NCI-H1417 (cell line): ENCODE results near the gene ALK.

ENCODE experiments used
- DNase-seq, 3 experiments: peaks; one replicate each; lab custom pipeline; 2025; lab: John Stamatoyannopoulos, UW

The ALK gene

GRCh38 chr2:29718076-29718686 lies 203.2 kb downstream of the ALK start:
- DNase-seq, result no peak

GRCh38 chr2:29715655-29716054 lies 205.7 kb downstream of the ALK start:
- no peak for DNase-seq

- DNase-seq, result no peak
Observed at GRCh38 chr2:29714333-29714732, 207.1 kb downstream of the ALK start.

GRCh38 chr2:29706171-29706720 lies 215.1 kb downstream of the ALK start:
- no peak for DNase-seq

GRCh38 chr2:29705616-29706015 lies 215.8 kb downstream of the ALK start:
- DNase-seq, result peak in 1 of 3 experiments; percentile 39

- no peak for DNase-seq
Observed at GRCh38 chr2:29703336-29703735, 218.1 kb downstream of the ALK start.

GRCh38 chr2:29702276-29702675 lies 219.1 kb downstream of the ALK start:
- no peak for DNase-seq

GRCh38 chr2:29700560-29700959 lies 220.8 kb downstream of the ALK start:
- DNase-seq, result no peak

GRCh38 chr2:29699045-29699444 lies 222.3 kb downstream of the ALK start:
- DNase-seq, result no peak

GRCh38 chr2:29698216-29698615 lies 223.2 kb downstream of the ALK start:
- DNase-seq, result no peak

- DNase-seq, result no peak
Observed at GRCh38 chr2:29697715-29698114, 223.7 kb downstream of the ALK start.

- DNase-seq, result no peak
Observed at GRCh38 chr2:29697181-29697580, 224.2 kb downstream of the ALK start.

- DNase-seq, result no peak
Observed at GRCh38 chr2:29694741-29695140, 226.6 kb downstream of the ALK start.

- DNase-seq, result no peak
Observed at GRCh38 chr2:29691391-29691950, 229.9 kb downstream of the ALK start.

- no peak for DNase-seq
Observed at GRCh38 chr2:29689666-29690065, 231.7 kb downstream of the ALK start.

- no peak for DNase-seq
Observed at GRCh38 chr2:29688429-29688828, 233.0 kb downstream of the ALK start.

GRCh38 chr2:29687121-29687520 lies 234.3 kb downstream of the ALK start:
- peak in 1 of 3 experiments; percentile 7 for DNase-seq

- no peak for DNase-seq
Observed at GRCh38 chr2:29676886-29677453, 244.4 kb downstream of the ALK start.

GRCh38 chr2:29664578-29664977 lies 256.8 kb downstream of the ALK start:
- DNase-seq, result no peak

GRCh38 chr2:29663268-29663667 lies 258.1 kb downstream of the ALK start:
- no peak for DNase-seq

- no peak for DNase-seq
Observed at GRCh38 chr2:29662861-29663260, 258.5 kb downstream of the ALK start.

- DNase-seq, result no peak
Observed at GRCh38 chr2:29660201-29660600, 261.2 kb downstream of the ALK start.

- DNase-seq, result no peak
Observed at GRCh38 chr2:29659178-29659577, 262.2 kb downstream of the ALK start.

- no peak for DNase-seq
Observed at GRCh38 chr2:29657674-29658073, 263.7 kb downstream of the ALK start.
